NCI-H1092 (cell line): ENCODE data around the gene SPAAR.
A peak's percentile ranks its signal among the peaks of the same experiment; 100 is the strongest.
"Not testable (repeated sequence)": the region's sequence is repeated elsewhere in the genome, so short reads cannot be mapped to it uniquely, and the experiment has no call there.

ENCODE experiments used
- DNase-seq: peaks from one replicate; lab custom pipeline; 2025; lab: John Stamatoyannopoulos, UW

The SPAAR gene

GRCh38 chr9:35909274-35909673 is at the start of gene SPAAR:
SPAAR (plus strand) TSS chr9:35909490; CDS start chr9:35910464, 974 bp downstream.
- no peak for DNase-seq

GRCh38 chr9:35859990-35860339 is 49.3 kb upstream of the SPAAR start:
- no peak for DNase-seq

- DNase-seq: no peak
Measured at GRCh38 chr9:35861161-35861897, 48.0 kb upstream of the SPAAR start.

GRCh38 chr9:35862328-35862727 is 47.0 kb upstream of the SPAAR start:
- no peak for DNase-seq

GRCh38 chr9:35863583-35863982 is 45.7 kb upstream of the SPAAR start:
- DNase-seq: no peak

- no peak for DNase-seq
Measured at GRCh38 chr9:35864695-35865255, 44.5 kb upstream of the SPAAR start.

- DNase-seq: no peak
Measured at GRCh38 chr9:35867538-35867937, 41.8 kb upstream of the SPAAR start.

- DNase-seq: no peak
Measured at GRCh38 chr9:35868933-35869332, 40.4 kb upstream of the SPAAR start.

- no peak for DNase-seq
Measured at GRCh38 chr9:35869621-35870216, 39.6 kb upstream of the SPAAR start.

GRCh38 chr9:35870351-35870923 is 38.9 kb upstream of the SPAAR start, which contains the start of gene OR13J1:
OR13J1 (minus strand) TSS chr9:35870401; CDS start chr9:35870401, 0 bp downstream.
- DNase-seq: no peak

- no peak for DNase-seq
Measured at GRCh38 chr9:35871545-35871944, 37.7 kb upstream of the SPAAR start.

GRCh38 chr9:35872505-35872904 is 36.8 kb upstream of the SPAAR start:
- no peak for DNase-seq

GRCh38 chr9:35882263-35882848 is 26.9 kb upstream of the SPAAR start:
- peak; percentile 70 for DNase-seq

- no peak for DNase-seq
Measured at GRCh38 chr9:35882996-35883395, 26.3 kb upstream of the SPAAR start.

- not testable (repeated sequence) for DNase-seq
Measured at GRCh38 chr9:35884908-35885307, 24.4 kb upstream of the SPAAR start.

GRCh38 chr9:35891646-35892045 is 17.6 kb upstream of the SPAAR start:
- no peak for DNase-seq

GRCh38 chr9:35892051-35892450 is 17.2 kb upstream of the SPAAR start:
- DNase-seq: no peak

- no peak for DNase-seq
Measured at GRCh38 chr9:35896570-35896969, 12.7 kb upstream of the SPAAR start.

GRCh38 chr9:35897376-35898099 is 11.8 kb upstream of the SPAAR start:
- not testable (repeated sequence) for DNase-seq

- no peak for DNase-seq
Measured at GRCh38 chr9:35898337-35898736, 11.0 kb upstream of the SPAAR start.

- no peak for DNase-seq
Measured at GRCh38 chr9:35899021-35899420, 10.3 kb upstream of the SPAAR start.

- DNase-seq: peak; percentile 65
Measured at GRCh38 chr9:35903049-35903448, 6.2 kb upstream of the SPAAR start.
